ENCODE measurements around the gene SEZ6.

Gene SEZ6

DNA sequence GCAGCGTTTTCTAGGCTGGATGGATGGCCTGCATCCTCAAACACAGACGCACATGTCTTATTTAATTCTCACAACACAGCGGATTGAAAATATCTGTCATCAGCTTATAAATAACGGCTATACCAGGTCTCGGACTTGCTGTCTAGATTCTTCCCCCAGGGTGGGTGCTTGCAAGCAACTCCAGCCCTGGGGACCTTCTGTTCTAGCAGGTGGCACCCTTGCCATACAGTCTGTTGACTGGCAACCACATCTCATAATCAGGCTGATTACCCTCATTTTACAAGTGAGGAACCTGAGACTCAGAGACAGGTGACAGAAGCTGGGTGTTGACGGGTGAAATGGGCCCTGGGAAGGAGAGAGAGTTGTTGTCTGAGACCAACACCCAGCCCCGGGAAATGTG, 16.2 kb upstream of the SEZ6 start:
- TF ChIP-seq, protein P1, sequence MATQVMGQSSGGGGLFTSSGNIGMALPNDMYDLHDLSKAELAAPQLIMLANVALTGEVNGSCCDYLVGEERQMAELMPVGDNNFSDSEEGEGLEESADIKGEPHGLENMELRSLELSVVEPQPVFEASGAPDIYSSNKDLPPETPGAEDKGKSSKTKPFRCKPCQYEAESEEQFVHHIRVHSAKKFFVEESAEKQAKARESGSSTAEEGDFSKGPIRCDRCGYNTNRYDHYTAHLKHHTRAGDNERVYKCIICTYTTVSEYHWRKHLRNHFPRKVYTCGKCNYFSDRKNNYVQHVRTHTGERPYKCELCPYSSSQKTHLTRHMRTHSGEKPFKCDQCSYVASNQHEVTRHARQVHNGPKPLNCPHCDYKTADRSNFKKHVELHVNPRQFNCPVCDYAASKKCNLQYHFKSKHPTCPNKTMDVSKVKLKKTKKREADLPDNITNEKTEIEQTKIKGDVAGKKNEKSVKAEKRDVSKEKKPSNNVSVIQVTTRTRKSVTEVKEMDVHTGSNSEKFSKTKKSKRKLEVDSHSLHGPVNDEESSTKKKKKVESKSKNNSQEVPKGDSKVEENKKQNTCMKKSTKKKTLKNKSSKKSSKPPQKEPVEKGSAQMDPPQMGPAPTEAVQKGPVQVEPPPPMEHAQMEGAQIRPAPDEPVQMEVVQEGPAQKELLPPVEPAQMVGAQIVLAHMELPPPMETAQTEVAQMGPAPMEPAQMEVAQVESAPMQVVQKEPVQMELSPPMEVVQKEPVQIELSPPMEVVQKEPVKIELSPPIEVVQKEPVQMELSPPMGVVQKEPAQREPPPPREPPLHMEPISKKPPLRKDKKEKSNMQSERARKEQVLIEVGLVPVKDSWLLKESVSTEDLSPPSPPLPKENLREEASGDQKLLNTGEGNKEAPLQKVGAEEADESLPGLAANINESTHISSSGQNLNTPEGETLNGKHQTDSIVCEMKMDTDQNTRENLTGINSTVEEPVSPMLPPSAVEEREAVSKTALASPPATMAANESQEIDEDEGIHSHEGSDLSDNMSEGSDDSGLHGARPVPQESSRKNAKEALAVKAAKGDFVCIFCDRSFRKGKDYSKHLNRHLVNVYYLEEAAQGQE (IDR thresholded peaks at IDR 0.05; ENCODE audit: low read depth) = no peak
- TF ChIP-seq, protein P2, sequence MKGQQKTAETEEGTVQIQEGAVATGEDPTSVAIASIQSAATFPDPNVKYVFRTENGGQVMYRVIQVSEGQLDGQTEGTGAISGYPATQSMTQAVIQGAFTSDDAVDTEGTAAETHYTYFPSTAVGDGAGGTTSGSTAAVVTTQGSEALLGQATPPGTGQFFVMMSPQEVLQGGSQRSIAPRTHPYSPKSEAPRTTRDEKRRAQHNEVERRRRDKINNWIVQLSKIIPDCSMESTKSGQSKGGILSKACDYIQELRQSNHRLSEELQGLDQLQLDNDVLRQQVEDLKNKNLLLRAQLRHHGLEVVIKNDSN (IDR thresholded peaks at IDR 0.05) = no peak
- TF ChIP-seq YY1 (IDR thresholded peaks at IDR 0.05; ENCODE audit: low read depth) = no peak
- TF ChIP-seq FOXM1 (IDR thresholded peaks at IDR 0.05; ENCODE audit: borderline replicate concordance, low read depth) = no peak
- TF ChIP-seq TEAD4 (IDR thresholded peaks at IDR 0.05) = no peak
- TF ChIP-seq RAD21 (IDR thresholded peaks at IDR 0.05; ENCODE audit: low read depth) = no peak
- no peak for TF ChIP-seq CEBPB (IDR thresholded peaks at IDR 0.05)
- no peak for TF ChIP-seq CREB1 (IDR thresholded peaks at IDR 0.05; ENCODE audit: low read depth)
- TF ChIP-seq EP300 (IDR thresholded peaks at IDR 0.05; ENCODE audit: borderline replicate concordance) = no peak
- TF ChIP-seq NFIC (IDR thresholded peaks at IDR 0.05) = no peak
- no peak for TF ChIP-seq ZBTB7A (IDR thresholded peaks at IDR 0.05; ENCODE audit: low read depth)

DNA sequence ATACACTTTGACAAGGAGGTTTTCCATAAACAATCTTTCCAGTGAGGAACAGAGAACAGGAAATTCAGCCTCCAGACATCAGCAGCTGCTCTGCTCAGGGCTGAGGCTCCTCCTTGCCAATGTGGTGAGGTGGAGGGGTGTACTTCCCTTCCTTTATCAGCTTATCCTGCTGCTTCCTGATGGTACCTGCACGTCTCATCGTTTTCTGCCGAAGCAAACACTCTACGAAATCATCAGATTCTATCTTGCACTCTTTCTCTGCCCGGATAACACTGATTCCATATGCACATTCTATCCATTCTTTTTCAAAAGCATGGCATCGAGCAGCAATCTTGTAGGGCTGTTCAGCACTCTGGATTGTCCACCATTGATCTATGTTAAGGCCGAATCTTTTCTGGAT, 15.4 kb upstream of the SEZ6 start:
- TF ChIP-seq TEAD4 (IDR thresholded peaks at IDR 0.05) (no peak), YY1 (IDR thresholded peaks at IDR 0.05; ENCODE audit: low read depth) (no peak), CREB1 (IDR thresholded peaks at IDR 0.05; ENCODE audit: low read depth) (no peak), EGR1 (IDR thresholded peaks at IDR 0.05) (no peak)
- TF ChIP-seq, protein P1 (IDR thresholded peaks at IDR 0.05; ENCODE audit: low read depth) = no peak

DNA sequence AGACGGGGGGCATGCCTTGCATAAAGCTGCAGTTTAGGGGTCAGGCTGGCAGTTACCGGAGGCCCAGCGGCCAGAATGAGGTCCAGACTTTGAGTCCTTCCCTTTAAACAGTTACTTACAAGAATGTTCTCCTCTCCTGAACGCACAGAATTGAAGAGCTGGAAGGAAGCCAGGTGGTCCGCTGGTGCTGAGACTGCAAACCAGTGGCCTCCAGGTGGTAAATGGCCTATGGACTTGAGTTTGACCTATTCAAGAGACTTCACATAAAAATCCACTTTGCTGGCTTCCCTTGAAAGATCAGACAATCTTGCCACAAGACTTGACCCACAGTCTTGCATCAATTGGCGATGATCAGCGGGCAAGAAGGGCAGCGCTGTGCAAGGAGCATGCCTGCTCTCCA, 14.7 kb upstream of the SEZ6 start:
- TF ChIP-seq RAD21 (IDR thresholded peaks at IDR 0.05; ENCODE audit: low read depth) = no peak
- no peak for TF ChIP-seq NFIC (IDR thresholded peaks at IDR 0.05)
- TF ChIP-seq ZBTB7A (IDR thresholded peaks at IDR 0.05; ENCODE audit: low read depth) = no peak
- TF ChIP-seq EP300 (IDR thresholded peaks at IDR 0.05; ENCODE audit: borderline replicate concordance) = no peak
- no peak for TF ChIP-seq CREB1 (IDR thresholded peaks at IDR 0.05; ENCODE audit: low read depth)
- TF ChIP-seq, protein P2 (IDR thresholded peaks at IDR 0.05) = no peak
- no peak for TF ChIP-seq EGR1 (IDR thresholded peaks at IDR 0.05)
- TF ChIP-seq, protein P1 (IDR thresholded peaks at IDR 0.05; ENCODE audit: low read depth) = no peak
- no peak for TF ChIP-seq TCF12 (IDR thresholded peaks at IDR 0.05; ENCODE audit: low read depth)
- no peak for TF ChIP-seq TEAD4 (IDR thresholded peaks at IDR 0.05)

DNA sequence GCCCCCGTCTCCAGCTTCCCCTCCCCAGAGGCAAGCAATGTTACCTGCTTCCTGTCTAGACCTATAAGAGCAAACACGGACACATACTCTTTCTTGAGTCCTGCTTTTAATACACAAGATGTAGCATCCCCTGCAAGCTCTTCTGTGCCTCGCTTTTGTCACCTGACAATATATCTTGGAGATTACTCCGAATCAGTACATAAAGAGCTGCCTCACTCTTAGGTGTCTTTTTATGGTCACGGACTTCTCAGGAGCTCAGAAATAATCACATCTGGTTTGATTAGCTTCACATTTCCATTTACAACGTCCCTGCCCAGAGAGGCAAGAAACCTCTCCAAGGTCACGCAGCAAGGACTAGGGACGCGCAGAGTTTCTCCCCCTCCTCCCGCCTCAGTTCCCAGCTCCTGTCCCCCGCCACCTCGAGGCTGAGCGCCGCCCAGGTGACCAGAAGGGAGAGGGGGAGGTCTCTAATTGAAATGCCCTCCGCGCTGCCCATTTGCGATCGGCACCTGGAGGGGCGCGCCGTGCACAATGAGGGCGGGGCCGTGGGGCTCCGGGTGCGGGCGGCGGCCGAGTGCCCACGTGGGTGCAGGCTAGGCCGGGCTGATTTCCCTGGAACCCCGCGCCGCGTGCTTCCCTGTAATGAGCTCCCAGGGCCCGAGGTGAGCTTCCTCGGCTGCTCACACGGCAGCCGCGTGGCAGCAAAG, 13.8 kb upstream of the SEZ6 start:
- TF ChIP-seq YY1 (IDR thresholded peaks at IDR 0.05; ENCODE audit: low read depth) = no peak
- TF ChIP-seq TCF12 (IDR thresholded peaks at IDR 0.05; ENCODE audit: low read depth) = no peak
- TF ChIP-seq CEBPB (IDR thresholded peaks at IDR 0.05) = no peak

DNA sequence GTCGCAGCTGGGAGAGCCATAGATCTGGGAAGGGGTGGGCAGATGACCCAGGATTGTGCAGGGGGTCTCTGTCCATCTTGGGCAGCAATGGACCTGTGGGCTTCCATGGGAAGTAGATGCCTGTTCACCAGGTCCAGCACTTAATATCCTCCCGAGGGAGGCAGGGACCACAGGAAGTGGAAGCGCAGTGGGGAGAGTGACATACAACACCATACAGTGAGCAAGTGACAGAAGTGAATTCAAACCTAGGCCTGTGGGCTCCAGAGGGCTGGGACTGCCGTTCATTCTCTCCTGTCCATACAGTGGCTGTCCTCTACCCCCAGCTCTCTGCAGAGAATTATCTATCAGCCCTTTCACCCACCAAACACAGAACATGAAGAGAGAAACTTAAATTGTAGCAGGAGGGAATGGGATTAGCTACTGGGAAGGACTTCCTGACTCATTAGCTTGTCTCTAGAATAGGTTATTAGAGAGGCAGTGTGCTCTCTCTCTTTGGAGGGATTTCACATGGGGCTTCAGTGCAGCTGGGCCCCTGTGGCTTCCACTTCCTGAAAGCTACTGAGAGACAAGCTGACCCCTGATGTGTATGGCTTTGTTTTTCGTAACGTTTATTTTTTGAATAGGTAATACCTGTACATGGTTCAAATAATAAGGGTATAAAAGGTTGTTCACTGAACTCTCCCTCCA, 13.1 kb upstream of the SEZ6 start:
- TF ChIP-seq CREB1 (IDR thresholded peaks at IDR 0.05; ENCODE audit: low read depth) = no peak
- no peak for TF ChIP-seq TAF1 (IDR thresholded peaks at IDR 0.05; ENCODE audit: low read depth)
- TF ChIP-seq EP300 (IDR thresholded peaks at IDR 0.05; ENCODE audit: borderline replicate concordance) = no peak
